Pulmonary artery endothelial cell (primary cell): ENCODE data around the gene NECTIN1. TPM values are rescaled to one million over a fixed set of nuclear protein-coding genes. Genes with fewer than 3 reads are reported as not detected.

Experiments used
- DNase-seq: peaks from one replicate; pipeline ENCODE4 v3.0.0-alpha.2; 2011; ENCODE audit warnings: low read depth, low spot score
- total RNA-seq: library from RNA; depleted of rRNA; stranded (reverse); fragments of >200 nt; gene quantifications from 2 replicates; pipeline ENCODE4 v1.2.3, GENCODE V29; 2014

Gene NECTIN1
- total RNA-seq, 1 donor from 2014 or later = 9.4 TPM

DNA sequence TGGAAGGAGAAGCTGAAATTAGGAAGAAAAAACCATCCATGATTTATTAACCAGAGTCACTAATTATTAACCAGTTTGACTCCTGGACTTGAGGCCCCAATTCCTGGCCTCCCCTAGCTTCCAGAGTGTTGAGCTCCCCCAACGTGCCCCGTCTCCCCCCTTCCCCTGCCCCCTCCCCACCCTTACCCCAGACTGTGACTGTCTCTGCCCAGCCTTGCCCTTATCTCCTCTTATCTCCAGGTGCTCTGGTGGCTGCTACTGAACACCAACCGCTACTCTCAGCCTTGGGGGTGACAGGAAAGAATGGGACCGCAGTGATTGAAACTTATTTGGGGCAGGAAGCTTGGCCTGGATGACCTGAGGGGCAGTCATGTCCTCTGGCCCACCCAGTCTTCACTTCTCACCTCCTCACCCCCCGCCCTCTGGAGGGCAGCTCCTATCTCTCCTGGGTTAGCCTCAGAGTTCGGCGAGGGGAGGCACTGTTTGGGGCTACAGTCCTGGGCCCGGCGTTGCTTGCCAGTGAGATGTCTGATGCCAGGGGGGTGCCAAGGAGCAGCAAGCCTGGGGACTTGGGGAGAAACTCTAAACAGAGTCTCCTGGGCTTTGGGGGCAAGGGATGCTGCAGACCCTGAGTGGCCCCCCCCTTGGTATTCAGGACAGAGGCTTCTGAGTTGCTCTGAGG, 15.5 kb downstream of the NECTIN1 start:
- DNase-seq = no peak

DNA sequence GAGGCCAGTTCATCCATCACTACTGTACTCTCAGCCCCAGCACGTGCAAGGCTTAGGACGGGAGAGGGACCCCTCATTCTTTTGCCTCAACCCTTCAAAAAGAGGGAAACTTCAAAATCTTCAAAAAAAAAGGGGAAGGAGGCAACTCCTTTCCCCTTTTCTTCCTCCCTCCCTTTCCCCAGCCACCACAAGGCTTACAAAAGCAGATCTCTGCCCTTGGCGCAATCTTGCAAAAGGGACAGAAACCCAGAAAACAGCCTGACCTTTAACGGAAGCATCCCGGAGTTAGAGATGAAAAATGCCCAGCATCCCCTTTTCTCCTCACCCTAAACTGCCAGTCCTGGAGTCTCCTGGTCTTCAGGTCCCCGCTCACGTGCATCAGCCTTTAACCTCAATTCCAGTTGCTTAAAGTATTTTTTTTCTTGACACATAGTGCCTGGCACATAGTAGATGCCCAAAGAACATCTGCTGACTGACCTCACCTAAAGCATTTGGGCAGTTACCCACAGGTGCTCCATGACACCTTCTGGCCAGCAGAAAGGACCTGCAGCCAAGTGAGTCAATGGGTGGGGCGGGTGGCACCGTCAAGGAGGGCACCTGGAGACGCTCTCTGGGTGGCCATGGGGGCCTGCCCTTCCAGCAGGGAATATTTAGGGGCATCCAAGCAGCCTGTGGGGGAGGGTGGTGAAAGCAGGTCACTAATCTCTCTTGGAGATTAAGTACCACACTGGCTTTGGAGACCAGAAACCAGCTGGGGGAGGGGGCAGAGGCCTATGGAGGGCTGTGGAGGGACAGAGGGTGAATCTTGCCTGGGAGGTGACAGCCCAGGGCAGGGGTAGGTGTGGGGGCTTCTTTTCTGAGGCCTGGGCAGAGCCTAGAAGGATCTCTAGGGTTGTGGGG, 16.3 kb downstream of the NECTIN1 start:
- DNase-seq = no peak

DNA sequence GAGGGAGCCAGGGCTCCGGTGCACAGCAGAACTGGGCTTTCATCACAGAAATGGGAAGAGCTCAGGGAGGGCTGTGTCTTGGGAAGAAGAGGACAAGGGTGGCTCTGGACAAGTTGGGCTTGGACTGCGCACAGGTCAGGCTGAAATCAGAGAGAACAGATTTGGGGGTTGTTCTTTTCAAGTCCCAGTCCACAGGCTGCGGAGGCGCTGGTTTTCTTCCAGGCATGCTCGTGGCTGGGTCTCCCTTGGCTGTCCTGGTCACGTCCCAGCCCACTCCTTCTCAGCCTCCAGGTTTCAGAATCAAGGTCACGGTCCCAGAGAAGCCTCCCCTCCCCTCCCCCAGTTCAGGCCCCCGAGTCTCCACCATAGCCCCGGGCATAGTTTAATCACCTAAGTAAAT, 17.0 kb downstream of the NECTIN1 start:
- no peak for DNase-seq

DNA sequence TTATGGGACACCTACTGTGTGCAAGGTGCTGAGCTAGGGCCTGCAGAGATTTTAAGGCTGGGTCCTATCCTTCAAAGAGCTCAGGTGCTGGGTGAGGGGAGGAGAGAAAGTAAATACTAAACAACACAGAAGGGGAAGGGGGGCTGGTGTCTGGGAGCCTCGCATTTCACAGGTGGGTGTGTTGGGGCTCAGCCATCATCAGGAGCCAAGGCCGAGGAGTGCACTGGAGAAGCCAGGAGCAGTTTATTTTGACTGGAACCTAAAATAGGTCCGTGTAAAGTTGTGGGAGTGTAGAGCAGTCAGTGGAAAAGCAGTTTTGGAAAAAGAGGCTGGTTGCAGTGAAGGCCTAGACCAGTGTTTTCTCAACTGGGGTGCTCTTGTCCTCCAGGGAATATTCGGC, 17.5 kb downstream of the NECTIN1 start:
- no peak for DNase-seq

DNA sequence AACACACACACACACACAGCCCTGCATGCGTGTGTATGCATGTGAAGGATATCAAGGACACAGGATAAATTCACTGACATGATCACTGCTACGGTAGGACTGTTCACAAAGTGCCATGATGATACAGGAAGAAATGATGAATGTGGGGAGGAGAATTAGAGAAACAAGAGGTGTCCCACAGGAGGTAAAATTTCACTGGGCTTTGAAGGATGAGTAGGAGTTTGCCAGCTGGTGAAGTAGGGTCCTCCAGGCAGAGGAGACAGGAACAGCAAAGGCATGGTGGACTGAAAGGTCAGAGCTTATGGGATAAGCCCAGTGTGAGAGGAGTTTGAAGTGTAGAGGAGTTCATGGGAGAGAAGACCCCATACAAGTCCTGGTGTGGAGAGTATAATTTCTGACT, 18.6 kb downstream of the NECTIN1 start:
- no peak for DNase-seq

DNA sequence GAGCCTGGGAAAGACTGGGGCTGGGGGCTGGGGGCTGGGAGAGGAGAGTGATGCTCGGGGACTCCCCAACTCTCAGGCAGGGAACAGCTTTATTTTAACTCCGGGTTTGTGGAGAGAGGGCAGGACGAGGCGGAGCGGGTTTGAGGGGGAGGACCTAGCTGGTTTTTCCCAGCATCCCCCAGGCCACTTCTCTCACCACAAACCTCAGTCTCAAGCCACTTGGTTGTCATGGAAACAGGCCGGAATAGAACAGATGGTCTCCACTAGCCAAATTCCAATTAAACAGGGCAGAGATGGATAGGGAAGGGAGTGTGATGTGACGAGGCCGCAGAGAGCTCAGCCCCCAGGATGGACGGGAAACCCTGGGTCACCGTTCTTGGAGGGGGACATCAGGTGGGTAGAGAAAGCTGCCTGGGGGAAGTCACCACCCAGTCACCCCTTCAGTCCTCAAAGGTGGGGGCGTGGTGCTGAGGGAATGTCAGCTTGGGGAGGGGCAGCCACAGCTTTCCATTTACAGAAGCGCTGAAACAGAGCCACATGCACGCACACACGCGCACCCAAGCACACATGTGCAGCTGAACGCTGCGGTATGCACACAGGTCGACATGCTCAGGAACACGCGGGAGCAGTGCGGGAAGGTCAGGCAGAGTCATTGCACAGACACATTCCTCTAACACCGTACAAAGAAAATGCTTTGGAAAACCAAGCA, 19.2 kb downstream of the NECTIN1 start:
- DNase-seq = no peak

DNA sequence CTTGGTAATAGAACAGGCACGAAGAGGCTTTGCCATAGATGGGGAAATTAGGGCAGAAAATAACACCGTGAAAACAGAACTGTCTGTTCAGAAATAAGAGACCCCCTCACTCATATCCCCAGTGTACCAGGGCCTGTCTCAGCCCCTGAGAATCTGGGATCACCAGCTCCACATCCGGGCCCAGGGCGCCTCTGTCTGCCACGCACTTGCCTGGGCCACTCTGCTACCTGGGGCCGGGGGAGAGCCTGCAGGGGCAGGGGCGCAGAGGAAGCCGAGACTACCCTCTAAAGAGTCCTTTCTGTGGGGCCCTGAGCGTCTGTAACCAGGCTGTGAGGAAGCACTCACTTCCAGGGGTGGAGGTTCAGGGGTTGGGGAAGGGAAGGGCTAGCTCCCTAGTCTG, 19.8 kb downstream of the NECTIN1 start:
- no peak for DNase-seq

DNA sequence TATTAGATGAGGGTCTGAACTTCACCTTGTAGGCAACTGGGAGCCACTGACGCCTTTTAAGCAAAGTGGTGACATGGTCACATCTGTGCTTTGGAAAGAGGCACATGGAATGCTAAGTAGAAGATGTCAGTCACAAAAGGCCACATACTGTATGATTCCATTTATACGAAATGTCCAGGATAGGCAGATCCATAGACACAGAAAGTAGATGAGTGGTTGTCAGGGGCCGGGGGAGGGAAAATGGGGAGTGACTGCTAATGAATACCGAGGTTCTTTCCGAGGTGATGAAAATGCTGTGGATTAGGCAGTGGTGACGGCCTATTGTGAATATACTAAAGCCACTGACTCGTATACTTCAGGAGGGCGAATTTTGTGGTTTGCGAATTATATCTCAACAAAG, 20.6 kb downstream of the NECTIN1 start:
- DNase-seq = no peak

DNA sequence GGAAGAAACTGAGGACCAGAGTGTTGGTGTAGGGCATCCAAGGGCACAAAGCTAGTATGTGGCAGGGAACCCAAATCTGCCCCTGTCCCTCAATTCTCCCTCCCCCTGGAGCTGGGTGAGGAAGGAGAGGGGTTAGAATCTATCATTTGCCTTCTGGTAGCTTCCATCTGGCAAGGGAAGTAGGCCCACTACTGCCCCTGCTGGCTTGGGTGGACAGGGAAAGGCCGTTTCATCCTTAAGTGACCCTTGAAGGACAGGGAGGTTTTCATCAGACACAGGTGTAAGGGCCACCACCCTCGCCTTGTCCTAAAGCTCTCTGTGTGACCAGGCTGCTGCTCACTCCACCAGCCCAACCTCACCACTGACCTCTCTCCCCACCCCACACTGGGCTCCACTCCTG, 22.1 kb downstream of the NECTIN1 start:
- no peak for DNase-seq

DNA sequence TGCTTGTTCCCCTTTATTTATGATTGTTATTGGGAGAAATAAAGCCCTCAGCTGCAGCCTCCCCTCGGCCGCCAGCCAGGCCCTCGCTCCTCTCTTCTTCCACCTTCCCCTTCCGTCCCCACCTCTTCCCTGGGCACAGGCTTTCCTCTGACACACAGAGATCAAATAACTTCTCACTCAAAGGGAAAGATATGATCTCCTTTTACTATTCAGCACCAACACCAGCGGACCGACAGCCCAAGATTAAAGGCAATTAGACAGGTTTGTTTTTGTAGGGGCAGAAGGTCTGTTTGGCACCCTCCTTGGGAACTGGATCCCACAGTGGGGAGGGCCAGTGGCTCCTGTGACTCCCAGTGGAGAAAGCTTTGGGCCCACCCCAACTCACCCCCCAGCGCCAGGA, 23.0 kb downstream of the NECTIN1 start:
- no peak for DNase-seq

DNA sequence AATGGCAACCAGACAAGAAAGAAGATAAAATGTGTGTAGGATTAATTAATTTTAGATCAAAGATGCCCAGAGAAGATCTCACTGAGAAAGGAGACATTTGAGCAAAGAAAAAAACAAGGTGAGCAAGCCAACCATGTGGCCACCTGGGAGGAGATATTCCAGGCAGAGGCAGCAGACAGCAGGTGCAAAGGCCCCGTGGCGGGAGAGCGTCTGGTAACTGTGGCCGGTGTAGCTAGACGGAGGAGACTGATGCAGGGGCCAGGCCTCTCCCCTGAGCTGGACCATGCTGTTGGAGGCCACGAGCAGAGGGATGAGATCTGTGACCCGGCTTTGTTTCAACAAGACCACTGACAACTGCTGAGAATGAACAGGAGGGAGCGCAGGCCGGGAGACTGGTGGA, 23.6 kb downstream of the NECTIN1 start:
- no peak for DNase-seq

DNA sequence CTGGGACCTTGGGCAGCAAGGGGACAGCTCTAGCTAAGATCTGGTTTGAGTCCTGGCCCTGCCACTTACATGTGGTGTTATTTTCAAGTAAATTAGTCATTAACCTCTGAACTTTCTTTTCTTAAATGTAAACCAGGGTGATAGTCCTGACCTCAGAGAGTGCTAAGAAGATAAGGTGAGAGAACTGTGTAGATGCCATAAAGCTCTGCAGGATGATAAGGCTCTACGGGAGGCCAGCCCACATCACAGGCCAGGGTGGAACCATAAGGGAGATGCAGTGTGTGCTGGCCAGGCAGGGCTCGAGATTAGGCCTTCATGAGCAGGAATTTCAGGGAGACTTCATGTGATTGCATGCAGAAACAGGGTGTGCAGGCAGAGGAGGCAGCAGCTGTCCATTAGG, 24.2 kb downstream of the NECTIN1 start:
- DNase-seq = no peak

DNA sequence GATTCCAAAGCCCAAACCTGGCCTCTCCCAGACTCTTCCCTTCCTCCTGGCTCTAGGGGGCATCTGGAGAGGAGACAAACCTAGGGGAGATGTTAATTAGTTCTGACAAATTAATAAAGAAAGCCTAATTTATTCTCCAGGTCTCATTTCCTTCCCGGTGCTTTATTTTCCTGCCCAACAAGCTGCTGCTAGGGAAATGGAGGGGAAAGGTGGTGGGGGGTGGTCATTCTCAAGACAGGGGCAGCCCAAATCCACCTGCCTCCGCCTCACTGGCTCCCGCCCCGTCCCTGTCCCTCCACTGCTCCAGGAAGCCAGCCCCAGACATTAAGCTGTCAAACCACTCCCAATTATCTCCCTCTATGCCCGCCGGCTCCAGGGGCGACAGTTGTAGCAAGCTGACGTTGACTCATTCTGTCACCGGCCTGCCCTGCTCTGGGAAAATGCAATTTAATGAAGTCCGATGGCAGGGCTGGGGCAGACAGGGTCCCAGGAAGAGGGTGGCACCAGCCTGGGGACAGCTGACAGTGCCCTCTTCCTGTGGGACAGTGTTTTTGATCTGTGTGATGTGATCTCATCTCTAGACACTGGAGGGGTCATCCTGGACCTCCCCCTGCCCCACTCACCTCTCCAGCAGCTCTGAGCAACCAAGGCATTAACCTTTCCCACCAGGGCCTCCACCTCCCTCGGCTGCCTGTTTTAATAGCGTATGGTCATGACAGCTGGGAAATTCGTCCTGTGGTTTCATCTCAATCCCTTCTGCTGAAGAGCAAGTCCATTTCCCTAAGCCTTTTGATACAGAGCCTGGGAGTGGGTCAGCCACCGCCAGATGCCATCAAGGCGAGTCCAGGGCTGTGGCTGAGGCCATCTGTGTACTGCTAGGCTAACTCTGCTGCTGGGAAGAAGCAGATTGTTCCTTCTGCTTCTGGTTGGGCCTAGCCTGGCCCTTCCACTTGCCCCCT, 27.1 kb downstream of the NECTIN1 start:
- no peak for DNase-seq

DNA sequence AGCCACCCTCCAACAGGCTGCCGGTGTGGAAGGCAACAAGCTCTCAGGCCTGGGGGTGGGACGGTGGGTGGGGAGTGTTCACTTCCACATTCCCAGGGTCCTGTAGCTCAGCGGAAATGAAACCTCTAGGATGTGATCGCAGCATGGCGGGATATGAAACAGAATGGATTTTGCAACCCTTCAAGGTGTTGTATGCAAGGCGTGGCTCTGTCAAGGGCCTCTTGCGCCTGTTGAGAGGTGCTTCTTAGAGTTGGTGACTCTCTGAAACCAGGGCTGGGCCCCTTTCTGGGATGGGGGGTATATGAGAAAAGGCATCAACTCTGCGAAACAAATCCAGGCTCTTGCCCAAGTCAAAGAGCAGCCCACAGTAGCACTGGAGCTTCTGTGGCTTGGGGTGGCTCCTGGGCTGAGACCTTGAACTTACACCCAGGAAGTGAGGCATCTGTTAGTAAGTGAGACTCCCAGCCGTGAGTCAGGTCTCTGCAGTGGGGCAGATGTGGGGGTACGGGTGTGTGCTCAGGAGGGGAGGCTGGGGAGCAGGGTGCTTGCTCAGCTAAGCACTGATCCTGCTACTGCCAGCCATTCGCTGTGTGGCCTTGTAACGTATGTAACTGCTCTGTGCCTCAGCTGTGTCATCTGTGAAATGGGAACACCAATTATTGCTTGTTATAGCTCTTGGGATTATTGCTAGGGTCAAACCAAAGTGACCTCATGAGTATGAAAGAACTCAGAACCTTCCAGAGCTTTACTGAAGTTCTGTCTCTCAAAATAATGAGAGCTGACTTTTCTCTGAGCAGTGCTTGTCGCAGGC, 28.3 kb downstream of the NECTIN1 start:
- DNase-seq = no peak

DNA sequence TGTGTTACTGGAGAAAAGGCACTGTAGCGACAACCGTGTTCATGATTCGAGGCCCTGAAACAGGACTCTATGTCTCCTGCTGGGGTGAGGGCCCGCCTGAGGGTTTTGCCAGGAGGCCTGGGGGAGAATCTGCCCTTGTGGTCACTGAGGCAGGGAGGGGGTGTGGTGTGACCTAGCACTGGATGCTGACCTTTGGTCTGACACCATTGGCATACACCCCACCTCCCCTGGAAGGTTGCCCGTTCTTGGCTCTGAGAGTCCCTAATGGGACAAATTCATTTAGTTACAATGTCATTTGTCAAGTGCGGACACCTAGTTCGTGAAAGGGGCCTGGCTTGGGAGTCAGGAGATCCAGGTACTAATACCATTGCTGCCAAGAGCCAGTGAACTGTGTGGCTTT, 29.0 kb downstream of the NECTIN1 start:
- DNase-seq = no peak

DNA sequence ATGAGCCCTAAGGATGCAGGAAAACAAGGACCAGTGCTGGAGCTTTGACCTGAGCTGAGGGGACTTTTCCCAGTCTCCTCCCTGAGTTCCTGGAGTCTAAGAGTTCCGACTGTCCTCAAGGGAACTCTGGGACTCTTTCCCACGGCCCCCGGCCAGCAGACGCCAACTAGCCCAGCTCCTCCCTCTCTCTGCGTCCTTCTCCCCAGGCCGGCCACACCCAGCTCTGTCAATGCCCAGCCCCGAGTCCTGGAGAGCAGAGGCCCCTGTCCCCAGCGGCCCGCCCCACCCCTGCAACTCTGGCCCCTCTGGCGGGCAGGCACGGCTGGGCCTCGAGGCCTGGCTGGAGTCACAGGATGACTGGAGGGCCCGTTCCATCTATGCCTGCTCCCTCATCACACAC, 29.8 kb downstream of the NECTIN1 start:
- no peak for DNase-seq

DNA sequence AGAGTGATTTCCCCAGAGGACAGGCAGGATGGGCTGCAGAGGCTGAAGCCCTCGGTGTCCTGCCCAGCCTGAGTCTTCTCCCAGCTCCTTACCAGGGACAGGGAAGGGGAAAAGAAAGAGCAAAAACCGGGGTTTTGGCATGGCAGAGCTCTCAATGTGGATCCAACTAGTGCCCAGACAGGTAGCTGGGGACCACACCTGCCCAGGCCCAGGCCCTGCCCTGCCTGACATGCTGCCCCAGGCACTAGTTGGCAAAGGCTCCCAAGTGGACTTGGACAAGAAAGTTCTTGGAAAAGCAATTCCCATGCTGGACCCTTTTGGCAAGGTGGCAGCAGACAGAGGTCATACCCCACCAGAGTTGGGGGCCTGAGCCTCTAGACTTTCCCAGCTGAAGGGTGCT, 31.1 kb downstream of the NECTIN1 start:
- no peak for DNase-seq

DNA sequence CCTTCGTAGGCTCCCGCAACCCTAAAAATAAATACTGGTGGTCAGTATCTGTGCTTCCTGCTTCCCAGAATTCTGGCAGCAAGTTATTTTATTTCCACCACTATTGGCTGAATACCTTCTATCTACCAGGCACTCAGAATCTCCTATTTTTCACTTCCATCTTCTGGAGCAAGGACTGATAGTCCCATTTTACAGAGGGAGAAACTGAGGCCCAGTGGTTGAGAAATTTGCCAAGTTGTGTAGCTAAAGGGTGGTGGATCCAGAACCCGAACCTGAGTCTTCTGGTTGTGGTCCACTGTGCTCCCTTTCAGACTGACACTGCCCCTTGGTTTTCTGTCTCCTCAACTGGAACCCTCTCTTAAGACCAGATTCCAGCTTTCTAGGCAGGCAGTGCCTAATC, 31.6 kb downstream of the NECTIN1 start:
- DNase-seq = no peak

DNA sequence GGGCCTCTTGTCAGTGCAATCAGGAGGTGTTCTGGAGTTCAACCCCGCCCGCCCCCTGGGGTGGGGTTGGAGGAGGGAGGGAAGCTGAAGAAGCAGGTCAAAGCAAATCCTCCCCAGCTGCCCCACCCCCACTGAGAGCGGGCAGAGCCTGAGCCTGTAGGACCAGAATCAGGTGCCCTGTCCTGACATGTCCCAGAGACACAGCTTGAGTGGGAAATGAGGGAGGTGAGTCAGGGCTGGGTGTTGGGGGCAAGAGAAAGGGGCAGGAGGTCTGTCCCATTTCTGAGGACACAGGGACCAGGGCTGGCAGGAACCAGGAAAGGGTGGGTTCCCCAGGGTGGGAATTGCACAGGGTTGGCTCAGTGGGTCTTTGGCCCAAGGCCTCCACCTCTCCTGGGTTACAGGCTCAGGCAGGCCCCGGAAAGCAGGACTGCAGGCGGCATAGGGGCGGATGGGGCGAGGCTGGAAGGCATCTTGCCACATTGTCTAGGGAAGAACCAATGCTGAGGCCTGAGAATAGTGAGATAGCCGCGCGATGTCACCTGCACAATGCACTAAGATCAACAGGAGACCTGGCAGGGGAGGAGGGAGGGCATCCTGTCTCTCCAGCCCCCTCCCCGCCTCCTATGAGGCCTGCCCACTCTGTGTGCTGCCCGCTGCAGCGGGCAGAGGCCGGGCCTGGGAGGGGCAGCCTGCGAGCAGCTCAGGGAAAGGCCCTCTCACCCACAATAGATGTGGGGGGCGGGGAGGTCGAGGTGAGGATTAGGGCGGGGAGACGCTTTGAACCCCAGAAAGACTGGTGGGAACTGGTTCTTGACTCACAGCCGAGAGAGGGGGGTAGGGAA, 32.4 kb downstream of the NECTIN1 start:
- DNase-seq = no peak
